Transverse colon (tissue), 4 donors: ENCODE measurements around the gene TDRD1. TPM values are rescaled to one million over a fixed set of nuclear protein-coding genes. Genes with fewer than 3 reads are reported as not detected.

ENCODE experiments used
- DNase-seq: peaks from one replicate; pipeline ENCODE4 v3.0.0-alpha.2; 2019
- H3K27ac ChIP-seq, 4 donors: fragments of 200-600 bp; sonication (generic); 2 replicates each; pipeline ENCODE4 v1.5.1; 2016 to 2018; ENCODE audit warnings: inconsistent platforms in 4 of 4
- H3K27me3 ChIP-seq: fragments of 200-600 bp; sonication (generic); 2 replicates; pipeline ENCODE4 v1.5.1; 2017; ENCODE audit warnings: inconsistent platforms
- H3K36me3 ChIP-seq, 4 donors: fragments of 200-600 bp; sonication (generic); 2 replicates each; pipeline ENCODE4 v1.5.1; 2017 to 2019; ENCODE audit warnings: inconsistent platforms in 4 of 4
- H3K4me1 ChIP-seq, 4 donors: fragments of 200-600 bp; sonication (generic); 2 replicates each; pipeline ENCODE4 v1.5.1; 2017 to 2020; ENCODE audit warnings: inconsistent platforms in 4 of 4
- H3K4me3 ChIP-seq, 4 donors: fragments of 200-600 bp; sonication (generic); 1 replicate in 1 of 4; 2 replicates in 3 of 4; pipeline versions ENCODE4 v1.5.1 to v1.6.1; 2017 to 2019; ENCODE audit warnings: inconsistent platforms in 4 of 4
- H3K9me3 ChIP-seq, 2 donors: fragments of 200-600 bp; sonication (generic); 2 replicates each; pipeline ENCODE4 v1.5.1; 2017 to 2019; ENCODE audit warnings: inconsistent platforms in 2 of 2
- CTCF ChIP-seq, 5 experiments: fragments of 200-600 bp in 3 of 5; fragments of 450-650 bp in 2 of 5; sonication (generic) in 3 of 5; IDR thresholded peaks; 1 replicate in 2 of 5; 2 replicates in 3 of 5; pipeline ENCODE4 v1.5.1; 2016 to 2017; ENCODE audit warnings: antibody characterized with exemption in 5 of 5, inconsistent platforms in 3 of 5, mild to moderate bottlenecking in 2 of 5, moderate library complexity in 1 of 5
- EP300 ChIP-seq: sonication (generic); formaldehyde crosslinking; IDR thresholded peaks from one replicate; pipeline ENCODE4 v1.6.1; 2017; ENCODE audit warnings: antibody characterized with exemption, low read depth
- POLR2A ChIP-seq: fragments of 450-650 bp; IDR thresholded peaks from one replicate; pipeline ENCODE4 v1.6.1; 2016; ENCODE audit warnings: antibody characterized with exemption, mild to moderate bottlenecking, moderate library complexity
- POLR2AphosphoS5 ChIP-seq, 3 donors: sonication (generic); formaldehyde crosslinking; IDR thresholded peaks; one replicate each; pipeline ENCODE4 v1.6.1; 2016; ENCODE audit warnings: antibody characterized with exemption in 3 of 3
- WGBS, 2 donors: methylation state at CpG; one replicate each; pipeline ENCODE4 v1.1.5; 2018; ENCODE audit warnings: low coverage in 1 of 2; 5-methylcytosine and 5-hydroxymethylcytosine counted together
- in situ Hi-C, 4 donors: fragments of 200-750 bp; cut with MboI; loops; one replicate each; pipeline versions ENCODE4 v1.15.0 to v1.15.1; 2017; ENCODE audit warnings: low sequenced_read_pairs in 3 of 4, low pct_ligation_motif_present in 1 of 4, low pct_unique_long_range_greater_than_20kb in 1 of 4
- intact Hi-C: fragments of 100-400 bp; cut with DNase I; formaldehyde crosslinking; loops from one replicate; pipeline ENCODE4 v1.15.1; 2023; ENCODE audit warnings: low total_unique reads
- total RNA-seq, 4 donors: library from RNA; depleted of rRNA; stranded (reverse); fragments of >200 nt; gene quantifications; one replicate each; pipeline ENCODE4 v1.1.0, GENCODE V29; 2016

The TDRD1 gene
- total RNA-seq, 4 donors from 2014 or later: 0.14 TPM; not detected in 3

- no peaks in the 10 kb centered on the region for H3K9me3 ChIP-seq
- peak overlapping the region; percentile 1 to 47 (median 42) for H3K27ac ChIP-seq
- H3K36me3 ChIP-seq: no peaks in the 10 kb centered on the region
- in situ Hi-C loops (no loop called here), intact Hi-C loops (no loop called here)
- TF ChIP-seq POLR2AphosphoS5 (IDR thresholded peaks at IDR 0.05) (no peak), CTCF (IDR thresholded peaks at IDR 0.05) (no peak), POLR2A (no peak), EP300 (no peak)
- 88% methylated on average over 5 of the region's 5 CpGs; no CpG with 5 or more reads in 1 of the 2 donors for WGBS, 2 donors
- H3K27me3 ChIP-seq: no peaks in the 10 kb centered on the region
- DNase-seq: no peak
- H3K4me3 ChIP-seq: no peak overlapping the region
- peaks cover 0 to 17% (median 10%) of the 10 kb centered on the region in 4 donors for H3K4me1 ChIP-seq
Measured at GRCh38 chr10:114260366-114260765, 81.2 kb downstream of the TDRD1 start.

GRCh38 chr10:114261076-114261475 lies 81.9 kb downstream of the TDRD1 start:
- Histone ChIP-seq H3K4me3 (no peak overlapping the region), H3K4me1 (peaks cover 0 to 17% (median 10%) of the 10 kb centered on the region in 4 donors), H3K9me3 (no peaks in the 10 kb centered on the region), H3K36me3 (no peaks in the 10 kb centered on the region), H3K27ac (peak overlapping the region in 1 of 4 donors; percentile 44), H3K27me3 (no peaks in the 10 kb centered on the region)
- TF ChIP-seq EP300 (no peak), POLR2AphosphoS5 (IDR thresholded peaks at IDR 0.05) (no peak), POLR2A (no peak), CTCF (IDR thresholded peaks at IDR 0.05) (no peak)
- 67% methylated on average over 2 of the region's 2 CpGs; no CpG with 5 or more reads in 1 of the 2 donors for WGBS, 2 donors
- no peak for DNase-seq
- intact Hi-C loops: no loop called here
- in situ Hi-C loops: no loop called here

GRCh38 chr10:114262496-114262895 lies 83.3 kb downstream of the TDRD1 start:
- Histone ChIP-seq H3K9me3 (no peaks in the 10 kb centered on the region), H3K4me1 (peaks cover 0 to 22% (median 10%) of the 10 kb centered on the region in 4 donors), H3K27me3 (no peaks in the 10 kb centered on the region), H3K27ac (no peak overlapping the region), H3K4me3 (no peak overlapping the region), H3K36me3 (no peaks in the 10 kb centered on the region)
- in situ Hi-C loops: no loop called here
- intact Hi-C loops: no loop called here
- WGBS, 2 donors: 74 to 90% methylated on average over 4 of the region's 4 CpGs
- no peak for DNase-seq
- TF ChIP-seq POLR2AphosphoS5 (IDR thresholded peaks at IDR 0.05): no peak
- TF ChIP-seq CTCF (IDR thresholded peaks at IDR 0.05): no peak
- TF ChIP-seq EP300: no peak
- no peak for TF ChIP-seq POLR2A

GRCh38 chr10:114265392-114266053 lies 86.4 kb downstream of the TDRD1 start:
- DNase-seq: no peak
- no peaks in the 10 kb centered on the region for H3K27me3 ChIP-seq
- in situ Hi-C loops: no loop called here
- WGBS, 2 donors: 70 to 74% methylated on average over 1 to 6 of the region's 6 CpGs
- no peaks in the 10 kb centered on the region for H3K36me3 ChIP-seq
- TF ChIP-seq CTCF (IDR thresholded peaks at IDR 0.05): no peak
- no peak for TF ChIP-seq POLR2A
- peak in 2 of 3 donors; percentile 26 to 36 for TF ChIP-seq POLR2AphosphoS5 (IDR thresholded peaks at IDR 0.05)
- TF ChIP-seq EP300: no peak
- peaks cover 0 to 9% (median 0%) of the 10 kb centered on the region in 4 donors for H3K4me1 ChIP-seq
- peak overlapping the region in 2 of 4 donors; percentile 32 to 47 for H3K27ac ChIP-seq
- H3K4me3 ChIP-seq: no peak overlapping the region
- intact Hi-C loops: no loop called here
- no peaks in the 10 kb centered on the region for H3K9me3 ChIP-seq
